ENCODE results near the gene FAH.

Gene FAH

GRCh38 chr15:80202641-80203360 is 50.0 kb downstream of the FAH start:
- H3K4me1 ChIP-seq (ENCODE audit: insufficient read depth, low read length, poor library complexity, severe bottlenecking) = no peaks in the 10 kb centered on the region
- H3K27me3 ChIP-seq (ENCODE audit: insufficient read depth, low read length, poor library complexity, severe bottlenecking) = no peaks in the 10 kb centered on the region
- H3K9me2 ChIP-seq (replicated peaks; ENCODE audit: low read depth, low read length) = no peaks in the 10 kb centered on the region
- H3F3A ChIP-seq (ENCODE audit: low read depth) = no peaks in the 10 kb centered on the region
- H4K20me1 ChIP-seq (ENCODE audit: insufficient read depth, low read length, poor library complexity, severe bottlenecking) = no peaks in the 10 kb centered on the region
- H3K4me2 ChIP-seq (ENCODE audit: low read depth, low read length, poor library complexity, severe bottlenecking) = no peak overlapping the region
- H2AFZ ChIP-seq (ENCODE audit: low read length) = no peak overlapping the region
- no peak overlapping the region for H3K9ac ChIP-seq (ENCODE audit: low read depth, low read length, poor library complexity, severe bottlenecking)
- H3K4me3 ChIP-seq (ENCODE audit: low read length, poor library complexity, severe bottlenecking) = no peak overlapping the region
- H3K36me3 ChIP-seq (ENCODE audit: insufficient read depth, low read length) = no peaks in the 10 kb centered on the region
- H3K79me2 ChIP-seq (ENCODE audit: insufficient read depth, low read length) = no peaks in the 10 kb centered on the region
- H3K9me3 ChIP-seq (ENCODE audit: insufficient read depth, low read depth, low read length) = no peaks in the 10 kb centered on the region
- TF ChIP-seq EZH2phosphoT487 (IDR thresholded peaks at IDR 0.05; ENCODE audit: borderline replicate concordance) (no peak), CTCF (conservative IDR thresholded peaks at IDR 0.05; ENCODE audit: low read length) (no peak)

- TF ChIP-seq EZH2phosphoT487 (IDR thresholded peaks at IDR 0.05; ENCODE audit: borderline replicate concordance) (no peak), CTCF (conservative IDR thresholded peaks at IDR 0.05; ENCODE audit: low read length) (no peak)
- H2AFZ ChIP-seq (ENCODE audit: low read length) = no peak overlapping the region
- H3K27me3 ChIP-seq (ENCODE audit: insufficient read depth, low read length, poor library complexity, severe bottlenecking) = no peaks in the 10 kb centered on the region
- H3K4me2 ChIP-seq (ENCODE audit: low read depth, low read length, poor library complexity, severe bottlenecking) = no peak overlapping the region
- H3F3A ChIP-seq (ENCODE audit: low read depth) = no peaks in the 10 kb centered on the region
- H3K9me2 ChIP-seq (replicated peaks; ENCODE audit: low read depth, low read length) = no peaks in the 10 kb centered on the region
- H3K9me3 ChIP-seq (ENCODE audit: insufficient read depth, low read depth, low read length) = no peaks in the 10 kb centered on the region
- no peaks in the 10 kb centered on the region for H3K4me1 ChIP-seq (ENCODE audit: insufficient read depth, low read length, poor library complexity, severe bottlenecking)
- H3K4me3 ChIP-seq (ENCODE audit: low read length, poor library complexity, severe bottlenecking) = no peak overlapping the region
- H3K79me2 ChIP-seq (ENCODE audit: insufficient read depth, low read length) = no peaks in the 10 kb centered on the region
- no peak overlapping the region for H3K9ac ChIP-seq (ENCODE audit: low read depth, low read length, poor library complexity, severe bottlenecking)
- H3K36me3 ChIP-seq (ENCODE audit: insufficient read depth, low read length) = no peaks in the 10 kb centered on the region
- no peaks in the 10 kb centered on the region for H4K20me1 ChIP-seq (ENCODE audit: insufficient read depth, low read length, poor library complexity, severe bottlenecking)
These were observed 50.6 kb downstream of the FAH start for GRCh38 chr15:80203361-80203885.

- H3K4me1 ChIP-seq (ENCODE audit: insufficient read depth, low read length, poor library complexity, severe bottlenecking) = no peaks in the 10 kb centered on the region
- no peak overlapping the region for H3K9ac ChIP-seq (ENCODE audit: low read depth, low read length, poor library complexity, severe bottlenecking)
- H3K27me3 ChIP-seq (ENCODE audit: insufficient read depth, low read length, poor library complexity, severe bottlenecking) = no peaks in the 10 kb centered on the region
- H3K4me3 ChIP-seq (ENCODE audit: low read length, poor library complexity, severe bottlenecking) = no peak overlapping the region
- no peaks in the 10 kb centered on the region for H3K9me3 ChIP-seq (ENCODE audit: insufficient read depth, low read depth, low read length)
- H3K9me2 ChIP-seq (replicated peaks; ENCODE audit: low read depth, low read length) = no peaks in the 10 kb centered on the region
- H4K20me1 ChIP-seq (ENCODE audit: insufficient read depth, low read length, poor library complexity, severe bottlenecking) = no peaks in the 10 kb centered on the region
- H3F3A ChIP-seq (ENCODE audit: low read depth) = no peaks in the 10 kb centered on the region
- TF ChIP-seq EZH2phosphoT487 (IDR thresholded peaks at IDR 0.05; ENCODE audit: borderline replicate concordance) (no peak), CTCF (conservative IDR thresholded peaks at IDR 0.05; ENCODE audit: low read length) (no peak)
- H3K79me2 ChIP-seq (ENCODE audit: insufficient read depth, low read length) = no peaks in the 10 kb centered on the region
- no peak overlapping the region for H2AFZ ChIP-seq (ENCODE audit: low read length)
- H3K4me2 ChIP-seq (ENCODE audit: low read depth, low read length, poor library complexity, severe bottlenecking) = no peak overlapping the region
- H3K36me3 ChIP-seq (ENCODE audit: insufficient read depth, low read length) = no peaks in the 10 kb centered on the region
These were observed 51.4 kb downstream of the FAH start for GRCh38 chr15:80204231-80204630.
